Limb (tissue), 2 donors: ENCODE measurements around the gene MEX3A.
A peak's percentile ranks its signal among the peaks of the same experiment; 100 is the strongest.
"Not testable (repeated sequence)": the region's sequence is repeated elsewhere in the genome, so short reads cannot be mapped to it uniquely, and the experiment has no call there.

ENCODE experiments used
- DNase-seq, 2 donors: peaks; one replicate each; pipeline ENCODE4 v3.0.0-alpha.2; 2016; ENCODE audit errors: extremely low spot score in 2 of 2

The MEX3A gene

GRCh38 chr1:156060937-156061636 is 21.2 kb downstream of the MEX3A start, which contains the start of gene RAB25:
Gene RAB25, plus strand, starts transcription at chr1:156061160. Its CDS starts 241 bp downstream, at chr1:156061401.
- no peak for DNase-seq

- DNase-seq = no peak
These were observed 25.9 kb downstream of the MEX3A start for GRCh38 chr1:156056326-156056849.

GRCh38 chr1:156055281-156056048 is 26.8 kb downstream of the MEX3A start:
- DNase-seq = no peak

GRCh38 chr1:156054500-156055280 is 27.6 kb downstream of the MEX3A start, which contains the start of gene LAMTOR2:
Gene LAMTOR2, plus strand, starts transcription at chr1:156054782. Its CDS starts 108 bp downstream, at chr1:156054890.
- peak; percentile 99 to 100 for DNase-seq

GRCh38 chr1:156053768-156054499 is 28.3 kb downstream of the MEX3A start, which contains the start of gene UBQLN4:
Gene UBQLN4, minus strand, starts transcription at chr1:156053798. Its CDS starts 97 bp downstream, at chr1:156053701.
- DNase-seq = peak; percentile 84 to 95

GRCh38 chr1:156052862-156053767 is 29.1 kb downstream of the MEX3A start:
- peak; percentile 66 to 89 for DNase-seq

GRCh38 chr1:156051011-156051725 is 31.1 kb downstream of the MEX3A start:
- no peak for DNase-seq

GRCh38 chr1:156050376-156050775 is 31.9 kb downstream of the MEX3A start:
- DNase-seq = no peak

GRCh38 chr1:156048663-156049258 is 33.5 kb downstream of the MEX3A start:
- DNase-seq = no peak

GRCh38 chr1:156045076-156045475 is 37.2 kb downstream of the MEX3A start:
- no peak for DNase-seq

- DNase-seq = no peak
These were observed 39.4 kb downstream of the MEX3A start for GRCh38 chr1:156042828-156043227.

- DNase-seq = not testable (repeated sequence)
These were observed 47.3 kb downstream of the MEX3A start for GRCh38 chr1:156034991-156035390.

- no peak for DNase-seq
These were observed 49.3 kb downstream of the MEX3A start for GRCh38 chr1:156033011-156033410.

GRCh38 chr1:156026588-156026987 is 55.7 kb downstream of the MEX3A start:
- DNase-seq = no peak

GRCh38 chr1:156025876-156026275 is 56.4 kb downstream of the MEX3A start:
- DNase-seq = no peak

GRCh38 chr1:156024801-156025200 is 57.5 kb downstream of the MEX3A start:
- DNase-seq = no peak
